Suprapubic skin (tissue), 3 donors: Measurements from ENCODE around the gene ALDH9A1.

ENCODE experiments used
- EP300 ChIP-seq: sonication (generic); formaldehyde crosslinking; IDR thresholded peaks from one replicate; pipeline ENCODE4 v1.6.1; 2017; ENCODE audit warnings: antibody characterized with exemption
- TF ChIP-seq, protein P1 (sequence below), 2 donors: fragments of 200-600 bp in 1 of 2; fragments of 450-650 bp in 1 of 2; sonication (generic) in 1 of 2; IDR thresholded peaks; one replicate each; pipeline ENCODE4 v1.5.1; 2016 to 2019; ENCODE audit warnings: antibody characterized with exemption in 2 of 2, mild to moderate bottlenecking in 1 of 2, moderate library complexity in 1 of 2

DNA sequence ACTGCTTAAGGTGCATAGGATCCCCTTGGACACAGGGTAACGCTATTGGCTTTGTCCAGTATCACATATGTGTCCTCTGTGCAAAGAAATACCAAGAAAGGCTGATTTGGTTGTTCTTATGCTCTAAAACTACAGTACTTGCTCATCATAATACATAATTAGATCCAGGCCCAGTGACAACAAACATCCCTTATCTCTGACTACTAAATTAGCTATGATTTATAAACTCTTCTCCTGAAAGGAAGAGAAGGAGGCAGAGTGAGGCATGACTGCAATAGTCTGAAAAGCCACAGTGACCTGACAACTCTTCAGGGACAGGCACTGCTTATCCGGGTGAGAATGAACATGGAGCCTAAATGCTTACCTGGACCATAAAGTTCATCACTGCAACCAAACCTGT is 36.7 kb downstream of the ALDH9A1 start:
- TF ChIP-seq, protein P1, sequence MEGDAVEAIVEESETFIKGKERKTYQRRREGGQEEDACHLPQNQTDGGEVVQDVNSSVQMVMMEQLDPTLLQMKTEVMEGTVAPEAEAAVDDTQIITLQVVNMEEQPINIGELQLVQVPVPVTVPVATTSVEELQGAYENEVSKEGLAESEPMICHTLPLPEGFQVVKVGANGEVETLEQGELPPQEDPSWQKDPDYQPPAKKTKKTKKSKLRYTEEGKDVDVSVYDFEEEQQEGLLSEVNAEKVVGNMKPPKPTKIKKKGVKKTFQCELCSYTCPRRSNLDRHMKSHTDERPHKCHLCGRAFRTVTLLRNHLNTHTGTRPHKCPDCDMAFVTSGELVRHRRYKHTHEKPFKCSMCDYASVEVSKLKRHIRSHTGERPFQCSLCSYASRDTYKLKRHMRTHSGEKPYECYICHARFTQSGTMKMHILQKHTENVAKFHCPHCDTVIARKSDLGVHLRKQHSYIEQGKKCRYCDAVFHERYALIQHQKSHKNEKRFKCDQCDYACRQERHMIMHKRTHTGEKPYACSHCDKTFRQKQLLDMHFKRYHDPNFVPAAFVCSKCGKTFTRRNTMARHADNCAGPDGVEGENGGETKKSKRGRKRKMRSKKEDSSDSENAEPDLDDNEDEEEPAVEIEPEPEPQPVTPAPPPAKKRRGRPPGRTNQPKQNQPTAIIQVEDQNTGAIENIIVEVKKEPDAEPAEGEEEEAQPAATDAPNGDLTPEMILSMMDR (IDR thresholded peaks at IDR 0.05), result no peak
- no peak for TF ChIP-seq EP300
